CD4-positive, alpha-beta T cell treated with Interleukin-17A for 4 hours (primary cell): ENCODE data around the gene TXNRD3.

Experiments
- DNase-seq: peaks from one replicate; pipeline ENCODE4 v3.0.0-alpha.2; 2020; ENCODE audit warnings: mixed read lengths

The TXNRD3 gene

DNA sequence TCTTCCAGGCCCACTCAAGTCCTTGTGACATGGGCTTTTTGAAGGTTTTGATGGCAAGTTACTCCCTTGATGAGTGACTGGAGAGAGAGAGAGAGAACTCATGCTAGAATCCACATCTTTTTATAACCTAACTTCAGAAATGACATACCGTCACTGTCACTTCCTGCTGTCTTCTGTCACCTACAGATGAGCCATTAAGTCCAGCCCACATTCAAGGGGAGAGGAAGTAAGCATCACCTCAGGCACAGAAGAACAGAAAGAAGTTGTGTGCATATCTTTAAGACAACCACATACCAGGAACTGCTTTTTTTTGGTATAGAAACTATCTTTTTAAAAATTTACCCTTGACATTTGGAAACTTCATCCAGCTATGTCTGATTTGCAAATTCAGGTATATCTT lies 16.6 kb upstream of the TXNRD3 start:
- DNase-seq: no peak

DNA sequence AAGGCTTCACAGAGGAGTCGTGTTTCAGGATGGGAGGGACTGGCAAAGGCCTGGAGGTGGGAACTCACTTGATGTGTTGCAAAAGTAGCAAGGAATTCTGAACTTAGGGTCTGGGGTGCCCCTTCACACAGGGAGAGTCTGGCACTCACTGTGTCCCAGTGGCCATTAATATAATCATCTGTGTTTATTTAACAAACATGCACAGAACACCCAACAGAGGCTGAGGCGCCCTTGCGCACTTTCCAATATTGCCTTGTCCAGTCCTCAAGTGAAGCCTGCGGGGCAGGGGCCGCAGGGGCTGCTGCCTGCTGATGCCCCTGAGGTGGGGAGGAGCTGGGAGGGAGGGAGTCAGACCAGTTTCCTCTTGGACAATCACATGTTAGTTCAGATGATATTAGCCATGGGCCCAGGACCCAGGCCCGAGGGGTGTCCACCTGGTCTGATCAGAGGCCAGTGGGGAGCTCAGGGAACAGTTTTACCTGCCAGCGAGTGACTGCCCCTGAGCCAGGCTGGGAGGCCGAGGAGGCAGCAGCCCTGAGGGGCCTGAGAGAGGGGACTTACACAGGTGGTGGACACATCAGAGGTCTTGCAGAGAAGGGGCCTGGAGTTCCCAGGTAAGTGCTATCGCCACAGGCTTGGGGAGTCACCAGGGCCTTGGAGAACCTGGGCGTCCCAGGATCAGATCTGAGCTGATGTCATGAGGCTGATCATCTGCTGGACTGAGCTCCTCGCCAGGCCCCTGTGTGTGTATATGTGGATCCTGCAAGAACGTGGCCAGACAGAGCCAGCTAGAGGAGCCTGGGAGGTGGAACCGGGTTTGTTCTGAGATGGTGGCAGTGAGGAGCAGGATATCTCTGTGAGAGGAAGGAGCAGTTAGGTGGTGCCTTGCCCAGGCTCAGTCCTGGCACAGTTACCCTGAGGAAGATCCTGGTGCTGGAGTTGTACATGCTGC lies 13.8 kb upstream of the TXNRD3 start:
- no peak for DNase-seq

DNA sequence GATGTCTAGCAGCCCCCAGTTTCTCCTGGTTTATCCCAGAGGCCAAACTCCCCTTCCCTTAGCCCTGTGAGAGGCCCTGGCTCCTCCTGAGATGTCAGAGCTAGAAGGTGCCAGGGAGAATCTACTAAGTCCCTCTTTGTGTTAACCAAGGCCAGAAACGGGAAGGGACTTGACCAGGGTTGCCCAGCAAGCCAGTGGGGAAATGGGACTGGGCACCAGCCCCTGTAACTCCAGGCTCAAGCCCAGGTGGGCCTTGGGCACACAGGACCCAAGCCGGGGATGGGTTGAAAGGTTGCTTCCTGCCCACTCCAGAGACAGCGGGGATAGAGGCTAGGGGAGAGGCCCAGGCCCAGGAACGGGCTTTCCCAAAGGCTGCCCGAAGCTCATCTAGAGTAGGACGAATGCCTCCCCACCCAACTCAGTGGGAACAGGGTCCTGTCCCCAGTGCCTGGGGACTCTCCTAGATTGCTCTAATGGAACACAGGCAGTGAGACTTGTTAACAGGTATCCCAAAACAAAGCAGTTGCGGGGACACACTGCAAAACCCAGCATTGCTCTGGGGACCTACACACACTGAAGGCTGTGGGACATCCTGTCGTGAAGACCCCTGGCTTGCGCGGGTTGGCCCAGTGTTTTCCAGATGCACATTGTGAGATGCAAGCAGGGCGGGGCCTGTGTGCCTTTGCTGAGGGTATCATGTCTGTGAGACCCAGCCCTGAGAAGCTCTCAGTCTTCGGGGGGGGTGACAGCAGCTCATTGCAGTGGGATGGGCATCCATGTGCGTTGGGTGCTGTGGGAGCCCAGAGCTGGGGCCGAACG lies 12.9 kb upstream of the TXNRD3 start:
- no peak for DNase-seq

DNA sequence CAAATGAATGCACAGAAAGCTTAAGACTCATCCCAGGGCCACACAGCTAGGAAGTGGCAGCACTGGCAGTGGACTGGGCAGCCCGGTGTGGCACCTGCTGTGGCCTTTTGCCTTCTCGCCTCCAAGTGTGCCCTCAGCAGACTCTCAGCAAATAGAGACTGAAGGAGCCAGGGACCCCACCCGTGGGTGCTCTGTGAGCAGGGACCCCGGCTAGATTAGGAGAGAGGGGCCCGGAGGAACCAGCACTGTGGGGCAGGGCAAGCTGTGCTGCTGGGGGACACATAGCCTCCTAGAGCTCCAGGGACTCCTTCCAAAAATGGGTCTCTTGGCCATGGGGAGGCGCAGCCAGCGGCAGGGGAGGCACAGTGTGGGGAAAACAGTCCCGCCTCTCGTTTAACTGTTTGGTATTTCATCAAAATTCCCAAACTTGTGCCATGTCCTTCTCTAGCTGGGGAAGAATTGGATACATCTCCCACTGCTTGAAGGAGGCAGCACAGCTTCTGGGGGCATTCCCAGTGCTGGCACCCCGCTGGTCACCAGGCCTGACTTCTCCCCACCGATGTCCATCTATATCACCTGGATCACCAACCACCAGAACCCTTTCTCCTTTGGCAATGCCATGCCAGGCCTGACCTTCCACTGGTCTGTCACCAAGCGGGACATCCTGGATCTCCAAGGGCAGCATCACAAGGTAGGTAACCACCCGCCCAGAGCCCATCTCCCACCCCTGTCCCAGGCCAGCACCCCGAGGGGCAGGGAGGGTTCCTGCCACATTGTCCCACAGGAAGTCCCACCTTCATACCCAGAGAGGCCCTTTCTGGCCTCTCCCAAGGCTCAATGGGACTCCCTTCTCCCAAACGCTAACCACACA lies 12.0 kb upstream of the TXNRD3 start:
- no peak for DNase-seq

DNA sequence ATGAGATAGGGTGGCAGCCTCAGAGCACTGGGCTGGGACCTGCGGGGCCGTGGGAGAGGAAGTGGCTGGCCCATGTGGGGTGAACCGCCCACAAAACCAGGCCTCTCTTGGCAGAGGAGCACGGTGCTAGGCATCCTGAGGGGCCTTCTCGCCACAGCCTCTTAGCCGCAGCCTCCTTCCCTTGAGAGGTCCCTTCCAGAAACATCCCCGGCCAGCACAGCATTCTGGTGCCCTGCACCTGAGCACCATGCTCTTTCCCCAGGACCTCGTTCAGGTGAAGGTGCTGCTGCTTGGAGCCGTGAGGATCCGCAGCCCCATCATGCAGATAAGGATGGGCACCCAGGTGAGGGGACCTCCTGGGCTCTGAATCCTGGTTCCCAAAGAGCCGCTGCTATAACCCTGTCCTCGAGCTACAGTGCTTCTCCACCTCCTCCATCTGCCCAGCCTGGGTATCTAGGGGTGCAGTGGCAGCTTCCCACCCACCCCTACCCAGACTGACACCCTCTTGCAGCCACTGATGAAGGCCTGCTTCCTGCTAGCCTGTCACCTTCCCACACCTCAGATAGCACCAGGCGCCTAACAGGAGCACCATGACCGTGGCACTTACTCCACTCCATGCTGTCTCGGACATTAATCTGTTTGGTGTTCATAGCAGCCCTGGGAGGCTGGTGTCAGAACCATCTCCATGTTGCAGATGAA lies 11.2 kb upstream of the TXNRD3 start:
- no peak for DNase-seq

DNA sequence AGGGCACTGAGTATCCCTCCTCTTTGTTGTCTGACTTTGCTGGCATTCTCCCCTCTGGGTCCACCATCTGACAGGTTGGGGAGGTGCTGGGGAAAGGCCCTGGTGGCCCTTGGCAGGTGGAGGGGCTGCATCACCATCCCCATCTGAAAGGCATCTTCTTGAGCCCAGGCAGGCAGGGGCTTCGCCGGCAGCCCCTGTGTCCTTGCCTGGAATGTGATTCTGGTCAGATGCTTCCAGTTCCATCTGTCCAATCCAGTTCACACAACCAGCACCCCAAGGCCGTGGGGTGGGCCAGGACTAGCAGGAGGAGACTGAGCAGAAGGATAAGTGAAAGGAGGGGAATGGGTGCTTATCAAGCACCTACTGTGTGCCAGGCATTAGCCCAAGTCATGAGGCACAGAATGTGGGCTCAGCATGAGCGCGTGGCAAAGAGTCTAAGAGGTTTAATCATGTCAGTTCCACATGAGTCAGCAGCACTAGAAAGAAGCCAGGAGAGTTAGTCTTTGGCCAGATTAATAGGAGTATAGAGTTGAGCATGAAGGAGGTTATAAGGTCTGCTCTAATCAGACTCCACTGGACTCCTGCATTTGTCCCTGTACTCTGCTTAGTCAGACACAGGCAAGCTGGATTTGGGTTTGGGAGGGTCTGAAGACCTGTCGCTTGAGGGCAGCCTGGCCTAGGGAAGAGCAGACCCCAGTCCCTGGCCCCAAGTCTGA lies 10.5 kb upstream of the TXNRD3 start:
- DNase-seq: no peak

DNA sequence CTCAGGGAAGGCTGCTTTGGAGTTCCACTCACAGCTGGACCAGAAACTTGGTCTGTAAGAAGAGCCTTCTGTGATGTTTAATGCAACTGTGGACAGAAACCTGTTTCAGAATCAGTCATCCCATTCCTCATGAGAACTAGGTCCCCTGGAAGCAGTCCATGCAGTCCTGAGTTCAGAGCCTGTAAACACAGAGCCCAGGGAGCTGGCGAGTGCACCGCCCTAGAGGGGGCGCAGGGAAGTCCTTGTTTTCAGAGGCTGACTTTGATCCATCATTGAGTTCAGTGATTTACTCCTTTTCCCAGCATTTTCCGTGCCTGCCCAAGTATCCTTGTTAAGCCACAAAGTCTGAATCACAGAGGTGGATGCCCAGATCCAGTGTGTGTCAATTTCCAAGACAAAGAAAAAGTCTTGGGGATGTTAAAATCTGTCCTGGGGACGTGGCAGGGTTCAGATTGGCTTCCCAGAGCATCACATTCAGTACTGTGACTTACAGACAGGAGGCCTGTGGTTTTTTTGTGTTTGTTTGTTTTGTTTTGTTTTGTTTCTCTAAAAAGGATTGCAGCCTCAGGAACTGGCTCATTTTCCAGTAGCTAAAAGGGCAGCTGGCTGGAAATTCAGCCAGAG lies 9.8 kb upstream of the TXNRD3 start:
- DNase-seq: no peak

DNA sequence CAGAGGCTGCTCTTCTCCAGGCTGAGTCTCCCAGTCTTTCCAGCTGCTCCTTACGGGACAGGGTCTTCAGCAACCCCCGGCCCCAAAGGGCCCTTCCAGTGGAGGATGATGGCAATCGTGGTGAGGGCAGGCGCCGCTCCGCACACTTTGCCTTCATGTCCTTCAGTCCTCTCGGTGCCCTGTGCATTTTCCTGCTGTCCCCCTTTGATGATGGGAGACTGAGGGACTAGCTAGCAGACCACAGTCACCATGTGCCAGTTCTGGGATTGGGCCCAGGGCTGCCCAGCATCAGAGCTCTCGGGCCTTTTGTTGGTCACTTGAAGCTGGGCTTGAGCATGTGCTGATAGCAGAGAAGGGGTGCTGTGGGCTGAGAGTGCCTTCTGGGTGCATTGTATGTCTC lies 8.8 kb upstream of the TXNRD3 start:
- no peak for DNase-seq

DNA sequence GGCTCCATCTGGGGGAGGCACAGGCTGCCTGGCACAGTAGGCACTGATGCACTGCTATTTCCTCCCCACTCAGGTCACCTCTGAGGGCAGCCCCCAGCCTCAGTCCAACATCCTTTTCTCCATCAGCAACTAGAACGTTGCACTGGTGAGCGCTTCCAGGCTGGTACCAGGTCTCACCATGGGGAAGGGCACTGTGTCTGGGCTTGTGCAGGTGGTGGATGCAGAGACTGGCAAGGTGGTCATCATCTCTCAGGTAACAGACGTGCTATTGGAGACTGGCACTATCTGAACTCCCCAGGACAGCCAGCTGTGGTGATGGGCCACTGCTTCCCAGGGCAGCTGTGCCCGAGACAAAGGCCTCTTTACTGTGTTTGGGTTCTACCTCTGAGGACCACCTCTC lies 8.3 kb upstream of the TXNRD3 start:
- no peak for DNase-seq

DNA sequence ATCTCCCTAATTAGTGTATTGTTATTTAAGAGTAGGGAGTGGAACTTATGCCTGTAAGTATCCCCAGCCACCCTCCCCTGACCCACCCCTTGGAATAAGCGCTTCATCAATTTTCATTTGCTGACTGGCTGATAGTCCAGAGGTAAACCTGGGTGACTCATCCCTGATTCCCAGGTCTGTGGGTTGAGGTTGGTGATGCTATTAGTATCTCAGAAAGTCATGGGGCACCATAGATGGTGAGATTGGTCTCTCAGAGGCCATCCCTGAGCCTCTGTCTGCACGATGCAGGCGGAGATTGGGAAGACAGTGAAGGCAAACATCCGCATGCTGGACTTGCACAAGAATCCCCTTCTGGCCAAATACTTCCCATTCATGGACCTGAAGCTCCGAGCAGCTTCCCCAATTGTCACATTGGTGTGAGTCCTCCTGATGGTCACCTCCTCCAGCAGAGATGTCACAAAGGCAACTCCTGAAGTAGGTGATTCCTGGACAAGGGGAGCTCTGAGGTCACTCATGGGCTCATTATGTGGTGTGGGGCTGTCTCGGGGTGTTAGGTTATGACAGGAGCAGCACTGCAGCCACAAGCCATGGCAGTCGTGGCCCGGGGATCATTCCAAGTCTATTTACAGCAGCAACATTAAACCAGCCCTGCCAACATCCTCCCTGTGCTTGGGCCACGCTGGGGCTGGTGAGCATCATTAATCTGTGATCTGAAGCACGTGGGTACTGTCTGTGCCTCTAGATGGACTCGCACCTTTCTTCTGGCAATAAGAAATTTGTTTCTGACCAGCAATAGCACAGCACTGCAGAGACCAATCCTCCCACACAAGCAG lies 6.8 kb upstream of the TXNRD3 start:
- no peak for DNase-seq

DNA sequence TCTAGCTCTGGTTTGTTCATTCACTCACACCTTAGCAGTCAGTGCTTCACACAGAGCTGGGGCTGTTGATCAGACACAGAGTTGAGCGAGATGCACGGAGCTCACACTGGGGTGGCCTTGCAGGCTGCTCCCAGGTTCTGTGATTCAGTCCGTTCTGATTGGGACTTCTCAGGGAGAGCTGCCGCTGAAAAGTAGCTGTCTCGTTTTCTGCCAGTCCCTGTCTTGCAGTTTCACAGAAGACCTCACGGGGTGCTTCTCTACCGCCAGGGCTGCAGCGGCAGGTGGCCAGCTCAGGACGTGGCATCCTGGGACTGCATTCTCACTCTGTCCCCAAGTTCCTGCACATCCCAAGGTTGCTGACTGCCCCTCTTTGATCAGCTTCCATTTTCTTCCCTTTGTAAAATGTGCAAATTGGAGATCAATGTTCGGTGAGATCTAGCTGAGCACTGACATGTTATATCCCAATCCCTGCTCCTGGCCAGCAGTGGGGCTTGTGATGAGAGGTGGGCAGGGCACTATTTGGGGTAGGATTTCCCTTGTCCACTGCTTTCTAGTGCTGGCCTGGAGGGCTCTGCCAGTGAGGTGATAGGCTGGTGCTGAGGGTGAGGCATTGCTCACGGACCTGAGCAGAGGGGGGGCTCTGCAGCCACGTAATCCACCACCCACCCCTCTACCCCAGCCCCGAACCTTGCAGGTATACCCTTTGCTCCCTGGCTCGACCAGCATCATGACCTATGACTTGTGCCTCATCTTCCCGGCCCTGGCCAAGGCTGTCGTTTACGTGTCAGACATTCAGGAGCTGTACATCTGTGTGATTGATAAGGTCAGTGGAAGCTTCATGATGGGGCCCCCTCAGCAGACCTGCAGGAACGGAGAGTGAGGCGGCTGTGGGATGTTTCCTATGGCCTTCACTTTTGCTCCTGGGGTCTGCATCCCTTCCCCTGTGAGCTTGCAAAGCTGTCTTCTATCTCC lies 5.3 kb upstream of the TXNRD3 start:
- DNase-seq: no peak

DNA sequence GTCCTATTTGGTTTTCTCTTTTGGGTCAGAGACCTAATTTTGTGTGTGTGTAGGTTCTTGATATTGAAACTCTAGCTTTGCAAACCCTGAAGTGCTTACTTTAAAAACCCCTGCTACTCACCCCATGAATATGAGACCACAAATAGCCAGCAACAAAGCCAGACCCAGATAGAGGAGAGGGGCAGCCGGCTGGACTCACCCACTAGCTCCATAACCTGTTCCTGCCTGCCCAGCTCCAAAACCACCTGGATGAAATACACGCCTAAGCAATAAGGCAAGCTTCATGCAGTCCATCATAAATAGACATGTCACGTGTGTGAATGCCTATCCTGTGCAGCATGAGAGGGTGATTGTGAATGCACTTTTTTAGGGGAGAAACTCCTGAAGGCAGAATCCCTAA lies 3.7 kb upstream of the TXNRD3 start:
- DNase-seq: no peak

DNA sequence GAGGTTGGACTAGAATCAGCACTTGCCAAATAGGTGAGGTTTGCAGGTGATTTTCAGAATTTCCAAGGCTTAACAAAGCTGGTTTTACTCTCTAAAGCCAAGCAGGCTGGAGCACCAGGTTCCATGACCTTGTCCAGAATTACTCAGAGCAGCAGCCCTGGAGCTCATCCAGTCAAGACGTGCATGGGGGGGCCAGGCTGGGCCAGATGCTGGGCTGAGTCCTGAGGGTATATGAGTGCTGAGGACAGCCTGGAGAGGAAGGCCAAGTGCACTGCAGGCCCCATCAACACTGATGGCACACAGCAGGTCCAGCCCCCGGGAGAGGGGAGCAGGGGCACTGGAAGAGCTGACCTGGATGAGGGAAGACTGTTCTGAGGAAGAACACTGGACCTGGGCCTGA lies 3.0 kb upstream of the TXNRD3 start:
- DNase-seq: no peak

DNA sequence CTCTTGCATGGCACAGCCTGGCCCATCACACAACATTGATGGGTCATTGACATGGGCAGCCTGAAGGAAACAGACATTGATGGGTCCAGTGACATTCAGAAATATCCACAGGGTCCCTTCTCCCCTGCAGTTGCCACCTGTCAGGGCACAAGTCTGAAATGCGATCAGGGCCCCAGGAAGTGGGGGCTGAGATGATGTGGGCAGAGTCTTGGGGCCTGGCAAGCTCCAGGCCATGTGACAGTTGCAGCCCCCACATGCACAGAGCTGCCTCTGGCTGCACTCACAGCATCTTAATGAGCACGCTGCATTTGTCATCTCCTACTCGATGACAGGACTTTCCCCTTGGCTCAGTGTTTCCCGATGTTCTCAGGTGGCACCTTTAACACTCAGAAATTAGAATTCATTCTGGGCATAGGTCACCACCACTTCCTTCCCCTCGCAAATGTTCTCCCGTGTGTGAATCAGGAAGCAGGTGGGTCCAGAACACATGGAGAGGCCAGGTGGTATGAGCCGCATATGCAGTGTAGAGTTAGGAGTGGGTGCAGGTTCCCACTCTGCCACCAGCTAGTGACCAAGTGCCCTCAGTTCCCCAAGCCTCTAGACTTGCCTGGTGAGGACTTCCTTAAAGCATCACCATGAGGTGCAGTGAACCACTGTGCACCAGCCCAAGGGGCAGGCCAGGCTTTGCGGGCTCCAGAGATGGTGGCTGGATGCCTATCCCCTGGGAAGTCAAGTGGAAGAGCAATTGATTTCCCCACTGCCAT lies 1.6 kb upstream of the TXNRD3 start:
- no peak for DNase-seq

DNA sequence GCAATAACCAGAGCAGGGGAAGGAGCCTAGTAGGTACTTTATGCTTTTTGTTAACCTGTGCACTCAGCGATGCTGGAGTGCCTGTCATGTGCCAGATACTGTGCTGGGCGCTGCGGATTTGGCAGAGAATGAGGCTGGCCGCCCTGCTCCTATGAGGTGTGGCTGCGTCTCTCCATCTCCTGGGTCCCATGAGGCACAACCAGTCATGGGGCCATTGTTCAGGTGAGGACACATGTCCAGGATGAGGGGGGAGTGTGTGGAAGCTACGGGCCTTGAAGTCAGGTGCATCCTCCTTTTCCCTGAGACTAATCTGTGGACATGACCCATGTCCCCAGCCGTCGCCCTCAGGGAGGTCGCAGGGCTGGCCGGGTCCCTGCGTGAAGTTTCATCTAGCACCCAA lies 963 bp upstream of the TXNRD3 start:
- DNase-seq: no peak

DNA sequence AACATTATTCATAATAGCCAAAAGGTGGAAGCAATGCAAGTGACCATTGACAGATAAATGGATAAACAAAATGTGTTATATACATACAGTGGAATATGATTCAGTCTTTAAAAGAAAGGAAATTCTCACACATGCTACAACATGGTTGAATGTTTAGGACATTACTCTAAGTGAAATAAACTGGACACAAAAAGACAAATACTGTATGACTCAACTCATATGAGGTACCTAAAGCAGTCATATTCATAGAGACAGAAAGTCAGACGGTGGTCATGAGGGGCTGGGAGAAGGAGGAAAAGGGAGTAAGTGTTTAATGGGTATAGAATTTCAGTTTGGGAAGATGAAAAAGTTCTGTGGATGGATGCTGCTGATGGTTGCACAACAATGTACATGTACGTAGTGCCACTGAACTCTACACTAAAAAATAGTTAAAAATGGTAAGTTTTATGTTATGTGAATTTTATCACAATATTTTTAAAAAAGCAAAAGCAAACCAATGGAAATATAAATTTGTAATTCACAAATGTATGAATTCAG lies 5.3 kb downstream of the TXNRD3 start:
- DNase-seq: no peak

DNA sequence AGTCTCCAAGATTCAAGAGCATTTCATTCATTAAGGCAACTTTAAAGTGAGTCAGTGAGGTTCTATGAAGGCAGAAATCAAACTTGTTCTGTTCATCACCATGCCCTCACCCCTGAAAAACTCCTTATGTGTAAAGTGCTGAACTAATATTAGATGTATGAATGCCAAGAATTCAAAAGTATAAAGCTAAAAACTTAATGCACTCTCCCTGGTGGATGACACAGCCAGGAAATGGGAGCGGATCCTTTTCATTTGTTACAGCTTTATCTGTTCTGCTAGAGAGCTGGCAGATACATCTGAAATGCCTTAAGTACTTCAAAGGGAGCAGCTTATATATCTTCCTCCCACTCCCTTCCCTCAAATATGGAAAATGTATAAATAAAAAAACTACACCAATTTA lies 8.2 kb downstream of the TXNRD3 start:
- DNase-seq: no peak

DNA sequence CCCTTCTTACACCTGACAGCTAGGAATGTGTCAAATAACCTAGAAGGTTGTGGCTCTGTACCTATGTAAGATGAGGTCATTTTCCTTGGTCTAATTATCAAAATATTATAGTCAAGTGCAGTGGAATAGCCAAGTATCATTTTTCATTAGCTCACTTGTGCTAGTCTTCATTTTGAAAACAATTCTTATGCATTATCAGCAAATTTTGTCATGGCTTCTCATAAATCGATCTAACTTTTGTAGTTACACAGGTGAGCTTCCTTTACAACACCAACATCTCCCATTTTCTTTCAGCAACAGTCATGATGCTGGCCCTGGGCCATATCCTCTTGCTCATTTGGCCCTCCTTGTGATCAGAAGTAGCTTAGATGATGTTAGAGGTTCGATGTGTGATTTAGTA lies 10.3 kb downstream of the TXNRD3 start:
- DNase-seq: no peak
